CD4-positive, alpha-beta T cell treated with Interleukin-17A for 1 hour (primary cell): ENCODE results near the gene HERPUD1.
"Not testable (repeated sequence)": the region's sequence is repeated elsewhere in the genome, so short reads cannot be mapped to it uniquely, and the experiment has no call there.

Source experiments
- DNase-seq: peaks from one replicate; pipeline ENCODE4 v3.0.0-alpha.2; 2020

The HERPUD1 gene

DNA sequence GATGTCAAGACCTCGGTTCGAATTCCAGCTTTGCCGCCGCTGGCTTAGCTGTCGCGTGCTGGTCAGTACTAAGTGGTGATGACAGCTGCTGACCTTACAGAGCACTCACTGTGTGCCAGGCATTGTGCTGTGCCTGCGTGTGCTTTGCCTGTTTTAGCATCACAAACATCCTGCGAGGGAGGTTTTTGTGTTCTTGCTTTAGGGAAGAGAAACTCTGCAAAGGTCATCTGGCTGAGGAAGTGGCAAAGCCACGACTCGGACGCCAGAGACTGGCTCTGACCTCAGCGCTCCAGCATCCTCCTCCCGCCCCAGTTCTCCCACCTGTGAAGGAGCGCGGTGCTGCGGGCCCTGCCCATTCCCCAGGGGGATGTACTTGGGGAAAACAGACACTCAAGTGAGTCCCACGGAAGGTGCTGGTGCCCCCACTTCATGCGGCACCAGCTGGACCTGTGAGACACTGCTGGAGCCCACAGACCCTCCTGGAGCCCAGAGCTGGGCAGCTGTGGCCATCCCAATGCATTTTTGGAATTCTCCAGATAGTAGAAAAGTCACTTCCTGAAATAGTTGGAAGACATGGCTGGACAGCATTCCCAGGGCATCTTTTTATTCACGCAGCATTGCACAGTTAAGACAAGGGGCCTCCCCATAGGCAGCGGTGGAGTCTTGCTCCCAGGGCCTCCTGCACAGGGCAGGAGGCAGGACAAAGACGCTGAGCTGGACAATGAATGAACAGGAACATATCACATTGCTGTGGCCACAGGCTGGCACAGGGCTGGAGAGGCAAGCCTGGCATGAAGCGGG is 20.0 kb upstream of the HERPUD1 start:
- no peak for DNase-seq

DNA sequence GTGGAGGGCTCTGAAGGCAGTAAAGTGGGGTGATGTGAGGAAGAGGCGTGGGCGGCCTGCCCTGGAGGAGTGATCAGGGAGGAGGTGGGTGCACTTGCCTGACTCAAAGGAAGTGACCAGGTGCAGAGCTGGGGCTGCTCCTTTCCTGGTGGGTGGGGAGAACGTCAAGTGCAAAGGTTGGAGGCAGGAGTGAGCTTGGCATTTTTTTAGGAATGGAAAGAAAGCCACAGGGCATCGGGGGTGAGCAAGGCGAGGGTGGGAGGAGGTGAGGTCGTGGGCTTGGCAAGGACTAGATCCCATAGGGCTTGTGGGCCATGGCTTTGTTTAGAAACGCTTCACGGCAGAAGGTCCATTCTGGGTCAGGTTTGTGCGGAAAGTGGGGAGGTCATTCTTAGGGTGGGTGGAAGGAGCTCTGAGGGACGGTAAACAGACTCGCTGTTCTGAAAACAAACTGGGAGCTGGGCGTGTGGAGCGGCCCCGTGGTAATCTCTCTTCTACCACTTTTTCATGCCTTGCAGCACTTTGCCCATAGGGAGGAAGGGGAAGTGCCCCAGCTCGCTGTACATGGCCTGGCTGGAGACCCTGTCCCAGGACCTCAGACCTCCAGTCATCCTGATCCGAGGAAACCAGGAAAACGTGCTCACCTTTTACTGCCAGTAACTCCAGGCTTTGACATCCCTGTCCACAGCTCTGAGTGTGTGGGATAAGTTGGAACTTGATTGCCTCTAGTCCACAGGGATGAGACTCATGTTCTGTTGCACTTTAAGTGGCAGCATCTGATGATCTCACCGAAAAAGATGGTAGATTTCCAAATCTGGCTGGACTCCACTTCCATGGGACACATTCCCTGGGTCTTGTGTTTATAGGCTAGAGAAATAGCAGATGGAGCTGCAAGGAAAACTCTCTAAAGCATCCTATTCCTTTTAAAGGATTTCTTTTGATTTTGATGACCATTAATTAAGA is 18.9 kb upstream of the HERPUD1 start:
- DNase-seq, result no peak

DNA sequence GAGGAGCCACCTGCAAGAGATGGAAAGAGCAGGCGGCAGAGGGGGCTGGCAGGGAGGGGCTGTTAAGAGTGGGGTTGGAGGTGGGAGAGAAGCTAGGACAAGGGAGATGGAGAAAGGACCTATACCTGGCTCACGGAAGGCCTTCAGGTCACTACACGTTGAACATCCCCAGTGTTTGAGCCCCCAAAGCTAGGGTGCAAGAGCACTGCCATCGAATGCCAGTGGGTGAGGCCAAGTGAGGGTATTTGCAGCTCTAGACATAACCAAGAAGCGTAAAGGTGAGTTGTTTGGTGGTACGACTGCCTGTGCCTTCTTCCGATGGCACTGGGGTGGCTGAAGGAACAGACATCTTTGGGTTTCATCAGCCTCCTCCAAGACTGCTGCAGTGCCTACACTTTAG is 17.0 kb upstream of the HERPUD1 start:
- DNase-seq, result no peak

DNA sequence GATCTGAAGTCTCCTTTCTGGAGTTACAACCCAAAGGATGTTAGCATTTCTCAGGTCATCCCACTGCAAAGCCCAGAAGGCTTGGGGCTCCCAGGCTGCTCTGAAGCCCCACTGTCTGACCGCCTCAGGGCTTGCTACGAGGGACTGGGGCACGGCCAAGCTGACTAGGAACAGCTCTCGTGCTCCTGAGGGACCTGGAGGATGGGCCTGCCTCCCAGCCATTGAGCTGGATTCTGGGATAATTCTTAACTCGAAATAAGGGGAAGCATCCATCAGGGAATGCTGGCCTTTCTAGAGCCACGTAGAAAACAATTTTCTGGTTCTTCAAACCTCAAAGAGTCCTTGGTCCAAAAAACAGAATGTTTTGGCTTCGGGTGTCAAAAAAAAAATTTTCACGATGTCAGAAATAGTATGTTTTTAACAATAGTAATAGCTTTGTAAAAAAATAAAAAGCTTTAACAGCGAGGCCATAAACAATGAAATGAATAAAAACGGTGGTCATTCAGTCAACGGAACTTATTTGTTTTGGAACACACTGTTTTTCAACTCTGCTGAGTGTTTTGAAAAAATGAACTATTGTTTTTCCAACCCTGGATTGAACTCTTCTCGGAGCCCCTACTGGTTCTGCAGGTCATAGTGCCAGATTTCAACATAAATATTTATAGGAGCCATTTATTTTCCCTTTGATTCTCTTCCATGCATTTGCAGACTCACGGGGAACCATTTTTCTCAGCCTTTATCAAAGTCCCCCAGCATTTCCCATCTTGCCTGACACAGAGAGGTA is 16.4 kb upstream of the HERPUD1 start:
- DNase-seq, result no peak

DNA sequence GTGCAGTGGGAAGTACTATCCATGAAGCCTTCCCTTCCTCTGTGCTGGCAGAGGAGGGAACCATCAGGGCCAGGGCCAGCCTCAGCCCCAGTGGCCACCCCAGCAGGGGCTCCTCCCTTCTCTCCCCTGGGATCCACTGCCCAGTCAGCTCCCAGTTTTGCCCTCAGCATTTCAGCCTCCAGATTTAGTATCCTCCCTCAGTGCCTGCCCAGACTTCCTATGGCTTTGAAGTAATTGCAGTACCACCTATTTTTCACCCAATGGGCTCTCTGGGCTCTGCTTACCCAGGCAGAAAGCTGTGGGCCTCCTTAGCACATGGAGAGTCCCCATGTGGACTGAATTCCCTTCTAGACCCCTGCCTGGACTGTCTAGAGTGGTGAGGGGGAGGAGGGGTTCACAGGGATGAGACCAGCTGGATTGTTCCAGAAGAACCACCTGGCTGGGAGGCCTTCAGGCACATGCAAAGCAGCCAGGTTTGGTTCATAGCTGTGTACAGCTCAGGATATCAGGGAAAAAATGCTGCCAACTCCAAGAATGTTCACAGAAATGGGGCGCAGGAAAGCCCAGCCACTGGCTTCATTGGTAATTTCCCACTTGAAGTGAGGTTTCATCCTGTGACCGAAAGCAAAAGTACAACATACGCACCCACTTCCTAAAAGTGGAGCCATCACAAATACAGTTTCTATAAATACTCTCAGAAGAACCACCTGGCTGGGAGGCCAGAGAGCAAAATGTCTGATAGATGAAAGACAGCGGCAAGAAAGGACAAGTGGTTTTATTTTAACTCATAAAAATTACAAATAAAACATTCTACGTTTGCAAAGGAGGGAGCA is 15.2 kb upstream of the HERPUD1 start:
- peak; percentile 67 for DNase-seq

DNA sequence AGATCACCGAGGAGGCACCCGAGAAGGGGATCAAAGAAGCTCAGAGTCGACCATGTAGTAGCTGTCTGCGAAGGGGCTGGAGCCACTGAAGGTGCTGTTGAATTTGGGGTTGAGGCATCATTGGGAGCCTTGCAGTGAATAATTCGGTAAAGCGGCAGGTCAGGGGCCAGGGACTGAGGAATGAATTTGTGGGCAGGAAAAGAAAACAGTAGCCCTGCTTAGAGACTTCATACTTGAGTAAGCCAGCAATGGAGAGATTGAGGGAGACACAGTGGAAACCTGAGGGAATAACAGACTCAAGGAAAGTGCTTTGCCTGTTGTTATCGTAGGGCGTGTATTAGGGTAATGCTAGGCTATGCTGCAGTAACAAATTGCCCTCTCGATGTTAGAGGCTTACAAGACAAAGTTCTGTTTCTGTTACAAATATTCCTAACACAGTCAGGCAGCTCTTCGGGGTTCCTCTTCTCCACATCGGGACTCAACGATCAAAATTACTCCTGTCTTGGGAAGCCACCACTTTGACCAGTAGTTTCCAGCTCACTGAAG is 13.4 kb upstream of the HERPUD1 start:
- DNase-seq, result no peak

DNA sequence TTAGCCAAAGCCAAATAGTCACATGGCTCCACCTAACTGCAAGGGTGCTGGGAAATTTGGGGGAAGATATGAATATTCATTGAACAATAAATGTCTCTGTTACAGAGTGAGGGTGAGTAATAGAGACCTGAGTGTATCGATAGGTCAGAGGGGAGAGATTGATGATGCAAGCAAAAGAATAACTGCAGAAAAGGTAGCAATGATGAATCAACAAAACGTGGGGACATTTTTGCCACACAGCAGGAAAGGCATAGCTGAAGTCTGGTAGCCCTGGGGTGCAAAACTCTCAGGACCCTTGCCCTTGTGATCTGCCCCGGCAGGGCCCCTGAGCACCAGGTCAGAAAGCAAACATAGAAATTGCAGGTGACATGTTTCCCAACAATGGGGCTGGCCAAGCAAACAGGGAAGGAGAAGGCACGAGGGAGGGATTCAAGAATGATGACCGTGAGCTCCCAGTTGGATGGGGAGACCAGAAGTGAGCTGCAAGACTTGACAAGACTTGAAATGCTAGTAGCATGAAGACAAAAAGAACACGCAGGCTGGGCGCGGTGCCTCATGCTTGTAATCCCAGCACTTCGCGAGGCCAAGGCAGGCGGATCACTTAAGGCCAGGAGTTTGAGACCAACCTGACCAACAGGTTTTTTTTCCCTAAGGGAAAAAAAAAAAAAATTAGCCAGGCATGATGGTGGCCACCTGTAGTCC is 12.7 kb upstream of the HERPUD1 start:
- DNase-seq, result no peak

DNA sequence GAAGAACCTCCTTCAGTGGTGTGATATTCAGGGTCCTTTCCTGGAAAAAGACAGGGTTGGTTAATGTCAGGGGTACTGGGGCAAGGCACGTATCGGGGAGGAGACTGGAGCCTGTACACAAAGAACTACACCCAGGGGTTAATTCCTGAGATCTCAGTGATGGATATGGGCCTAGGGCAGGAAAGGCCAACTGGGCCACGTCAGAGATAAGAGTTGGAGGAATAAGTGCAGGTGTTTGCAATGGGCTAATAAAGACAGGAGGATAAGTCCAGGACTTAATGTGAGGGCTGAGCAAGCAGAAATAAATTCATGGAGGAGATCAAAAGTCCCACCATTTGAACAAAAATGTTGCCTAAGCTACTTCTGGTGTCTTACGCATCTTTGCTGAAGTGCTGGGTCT is 10.4 kb upstream of the HERPUD1 start:
- no peak for DNase-seq

DNA sequence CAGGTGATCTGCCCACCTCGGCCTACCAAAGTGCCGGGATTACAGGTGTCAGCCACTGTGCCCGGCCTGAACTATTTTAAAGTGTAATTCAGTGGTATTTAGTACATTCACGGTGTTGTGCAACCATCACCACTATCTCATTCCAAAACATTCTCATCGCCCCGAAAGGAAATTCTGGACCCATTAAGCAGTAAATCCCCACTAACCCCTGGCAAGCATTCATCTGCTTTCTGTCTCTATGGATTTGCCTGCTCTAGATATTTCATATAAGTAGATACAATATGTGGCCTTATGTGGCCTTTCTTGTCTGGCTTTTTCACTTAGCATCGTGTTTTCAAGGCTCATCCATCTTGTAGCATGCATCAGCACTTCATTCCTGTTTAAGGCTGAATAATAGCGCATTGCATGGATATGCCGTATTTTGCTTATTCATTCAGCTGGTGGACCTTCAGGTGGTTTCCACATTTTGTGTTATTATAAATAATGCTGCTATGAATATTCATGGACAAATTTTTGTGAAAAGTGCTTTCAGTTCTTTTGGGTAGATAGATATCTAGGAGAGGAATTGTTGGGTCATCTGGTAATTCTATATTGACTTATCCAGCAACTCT is 8.4 kb upstream of the HERPUD1 start:
- DNase-seq, result no peak

DNA sequence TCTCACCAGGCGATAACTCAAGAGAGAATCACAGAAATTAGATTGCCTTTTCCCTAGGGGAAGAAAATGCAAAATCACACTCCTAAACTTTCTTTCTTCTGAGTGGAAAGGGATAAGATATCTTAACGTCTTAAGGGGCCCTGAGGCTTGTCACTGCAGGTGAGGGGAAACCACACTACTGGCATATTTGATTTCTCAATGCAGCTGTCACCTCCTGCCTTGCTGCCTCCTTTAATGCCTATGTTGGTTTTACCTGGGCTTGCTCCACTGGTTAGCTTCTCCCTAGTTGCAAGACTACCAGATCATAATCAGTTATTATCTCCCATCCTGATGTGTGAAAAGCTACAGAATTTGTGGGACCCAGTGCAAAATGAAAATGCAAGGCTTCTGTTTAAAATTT is 4.5 kb upstream of the HERPUD1 start:
- DNase-seq, result no peak

DNA sequence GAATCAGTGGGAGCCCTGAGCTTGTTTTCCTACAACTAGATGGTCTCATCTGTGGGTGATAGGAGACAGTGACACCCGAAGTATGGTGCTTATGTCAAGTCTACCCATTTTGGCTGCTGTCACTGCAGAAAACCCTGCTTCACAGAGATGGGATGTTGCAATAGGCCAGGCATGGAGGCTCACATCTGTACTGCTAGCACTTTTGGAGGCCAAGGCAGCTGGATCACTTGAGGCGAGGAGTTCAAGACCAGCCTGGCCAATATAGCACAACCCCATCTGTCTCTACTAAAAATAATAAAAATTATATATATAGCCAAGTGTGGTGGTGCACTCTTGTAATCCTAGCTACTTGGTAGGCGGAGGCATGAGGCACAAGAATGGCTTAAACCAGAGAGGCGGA is 2.3 kb upstream of the HERPUD1 start:
- no peak for DNase-seq

DNA sequence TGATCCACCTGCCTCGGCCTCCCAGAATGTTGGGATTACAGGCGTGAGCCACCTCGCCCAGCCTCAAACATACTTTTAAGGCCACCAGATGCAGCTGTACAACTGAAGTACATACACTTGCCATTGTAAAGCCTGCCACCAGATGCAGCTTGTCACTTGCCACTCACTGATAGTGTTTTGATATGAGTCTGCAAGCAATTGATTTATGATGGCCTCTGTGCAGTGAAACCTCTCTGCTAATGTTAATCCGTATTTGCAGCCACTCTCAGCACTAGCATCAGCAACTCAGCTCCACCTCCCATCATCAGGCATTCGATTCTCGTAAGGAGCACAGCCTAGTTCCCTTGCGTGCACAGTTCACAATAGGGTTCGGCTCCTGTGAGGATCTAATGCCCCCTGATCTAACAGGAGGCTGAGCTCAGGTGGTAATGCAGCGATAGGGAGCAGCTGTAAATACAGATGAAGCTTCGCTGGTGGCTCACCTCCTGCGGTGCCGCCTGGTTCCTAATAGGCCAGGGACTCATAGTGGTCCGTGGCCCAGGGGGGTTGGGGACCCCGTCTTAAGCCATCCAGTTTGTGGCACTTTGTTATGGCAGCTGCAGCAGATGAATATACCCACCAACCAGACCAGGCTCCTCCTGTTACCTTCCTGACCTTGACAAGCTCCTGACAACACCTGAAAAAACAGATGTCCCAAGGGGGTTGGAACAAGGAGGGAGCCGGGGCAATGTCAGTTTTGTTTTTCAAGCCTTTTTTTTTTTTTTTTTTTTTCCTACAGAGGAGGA is 1.3 kb upstream of the HERPUD1 start:
- DNase-seq, result no peak

DNA sequence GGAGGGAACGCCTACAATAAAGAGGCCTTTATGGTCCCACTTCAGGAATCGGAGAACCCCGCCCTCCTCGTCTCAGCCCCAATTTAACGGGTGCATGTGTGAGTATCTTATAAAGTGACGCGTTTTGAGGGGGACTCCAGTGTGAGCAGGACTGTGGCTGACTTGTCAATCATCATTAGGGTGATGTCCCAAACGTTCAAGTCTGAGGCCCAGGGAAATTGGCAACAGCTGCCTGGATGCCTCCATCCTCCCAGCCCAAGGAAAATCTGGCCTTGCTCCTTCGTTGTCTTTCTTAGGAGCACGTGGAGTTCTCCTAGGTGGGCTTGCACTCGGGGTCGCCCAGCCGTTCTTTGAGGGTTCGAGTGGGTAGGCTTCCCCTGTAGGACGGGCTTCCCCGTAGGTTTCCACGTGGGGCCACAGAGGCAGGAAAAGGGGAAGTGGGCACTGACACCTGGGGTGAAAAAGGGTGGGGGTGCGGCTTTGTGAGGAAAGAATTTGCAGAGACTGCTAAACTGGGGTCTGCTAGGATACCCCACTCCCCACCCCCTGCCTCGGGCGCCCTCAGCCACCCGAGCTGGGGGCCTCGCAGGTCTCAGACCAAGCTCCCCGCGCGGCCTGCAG is 561 bp upstream of the HERPUD1 start:
- DNase-seq, result peak; percentile 24

DNA sequence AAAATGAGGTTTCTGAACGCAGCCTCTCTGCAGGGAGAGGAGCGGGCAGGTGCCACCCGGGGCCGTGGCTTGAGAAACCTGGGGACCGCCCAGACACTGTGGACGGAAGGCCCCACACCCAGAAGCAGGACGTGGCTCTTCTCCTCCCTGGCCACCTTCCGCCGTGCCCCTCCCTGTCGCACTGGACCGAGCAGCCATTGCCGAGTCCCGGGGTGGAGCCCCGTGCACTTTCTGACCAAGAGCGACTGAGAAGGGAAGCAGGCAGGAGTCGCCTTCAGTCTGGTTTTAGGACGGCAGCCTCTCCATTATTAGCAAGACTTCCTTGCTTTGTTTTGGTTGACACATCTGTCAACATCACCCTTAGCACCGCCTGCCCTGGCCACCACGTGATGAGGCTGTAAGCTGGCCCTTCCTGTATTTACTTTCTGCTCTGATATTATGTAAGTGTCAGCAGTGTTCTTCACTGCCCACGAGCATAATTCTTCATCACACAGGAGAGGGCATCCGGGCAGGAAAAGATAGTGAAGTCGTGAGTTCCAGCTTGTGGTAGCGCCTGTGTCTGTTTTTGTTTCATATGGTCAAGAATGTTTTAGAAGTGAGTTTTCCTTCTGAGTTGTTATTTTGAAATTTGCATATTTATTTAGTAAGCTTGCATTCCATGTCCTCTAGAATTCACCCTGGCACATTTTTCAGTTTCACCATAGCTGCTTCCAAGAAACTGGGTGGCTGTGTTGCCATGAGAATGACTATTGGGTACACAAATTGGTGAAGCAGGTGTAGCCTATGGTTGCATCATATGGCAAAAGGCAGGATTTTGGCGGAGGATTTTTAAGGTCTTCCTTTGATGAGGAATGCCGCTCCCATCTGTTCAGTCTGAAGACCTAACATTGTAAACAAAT is 1.0 kb downstream of the HERPUD1 start:
- peak; percentile 57 for DNase-seq

DNA sequence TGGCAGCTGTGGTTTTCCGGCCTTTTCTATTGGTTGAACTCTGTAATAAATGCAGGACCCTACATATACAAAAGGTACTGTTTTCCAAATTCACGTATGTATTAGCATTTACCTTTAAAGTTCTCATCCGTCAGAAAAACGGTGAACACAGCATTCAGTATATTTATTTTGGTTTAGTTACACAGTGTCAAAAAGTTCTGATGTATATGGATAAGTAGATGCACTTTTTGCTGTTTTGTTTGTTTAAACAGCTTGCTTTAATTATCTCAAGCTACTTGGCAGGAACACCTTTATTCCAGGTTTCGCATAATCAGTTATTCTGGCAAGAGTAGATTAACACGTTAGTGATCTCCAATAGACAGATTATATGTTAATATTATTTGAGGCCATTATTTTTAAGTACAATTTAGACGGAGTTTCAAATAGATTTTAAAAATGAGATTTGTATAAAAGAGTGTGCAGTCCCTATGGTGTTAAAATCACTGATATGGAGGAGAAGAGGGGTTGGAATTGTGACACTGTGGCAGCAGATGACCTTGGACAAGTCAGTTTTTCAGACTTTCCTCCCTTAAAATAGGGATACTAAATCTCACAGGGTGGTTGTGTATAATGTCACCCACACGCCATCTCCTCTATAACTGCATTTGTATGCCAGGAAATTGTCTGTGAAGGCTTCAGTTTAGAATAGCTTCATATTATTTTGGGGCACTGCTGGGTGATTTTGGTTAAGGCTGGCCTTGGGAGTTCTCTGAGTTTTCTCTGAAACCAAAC is 2.1 kb downstream of the HERPUD1 start:
- DNase-seq, result no peak

DNA sequence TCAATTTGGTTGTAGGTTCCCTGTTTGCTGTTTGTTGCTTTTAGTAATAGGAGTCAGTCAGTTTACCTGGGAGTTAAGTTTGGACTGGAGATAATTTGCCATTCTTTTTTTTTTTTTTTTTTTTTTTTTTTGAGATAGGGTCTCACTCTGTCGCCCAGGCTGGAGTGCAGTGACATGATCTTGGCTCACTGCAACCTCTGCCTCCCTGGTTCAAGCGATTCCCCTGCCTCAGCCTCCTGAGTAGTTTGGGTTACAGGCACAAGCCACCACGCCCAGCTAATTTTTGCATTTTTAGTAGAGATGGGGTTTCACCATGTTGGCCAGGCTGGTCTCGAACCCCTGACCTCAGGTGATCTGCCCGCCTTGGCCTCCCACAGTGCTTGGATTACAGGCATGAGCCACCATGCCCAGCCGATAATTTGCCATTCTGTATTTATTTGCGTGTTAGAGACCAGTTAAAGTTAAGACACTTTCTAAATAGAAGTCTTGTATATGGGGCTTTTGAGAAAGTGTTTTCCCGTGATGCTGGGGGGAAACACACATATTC is 2.7 kb downstream of the HERPUD1 start:
- DNase-seq, result not testable (repeated sequence)

DNA sequence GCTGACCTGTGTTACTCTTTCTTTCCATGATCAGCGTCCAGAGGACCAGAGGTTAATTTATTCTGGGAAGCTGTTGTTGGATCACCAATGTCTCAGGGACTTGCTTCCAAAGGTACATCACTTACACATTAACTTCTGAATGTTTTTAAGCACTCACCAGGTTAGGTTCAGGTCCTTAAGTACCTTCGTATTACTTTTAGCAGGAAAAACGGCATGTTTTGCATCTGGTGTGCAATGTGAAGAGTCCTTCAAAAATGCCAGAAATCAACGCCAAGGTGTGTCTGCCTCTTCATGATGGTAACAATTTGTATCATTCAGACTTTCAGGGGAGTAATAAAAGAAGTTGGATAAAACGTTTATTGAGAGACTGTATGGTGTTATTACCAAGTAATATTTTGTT is 3.3 kb downstream of the HERPUD1 start:
- no peak for DNase-seq
